Mucosa of descending colon (tissue), 3 donors: ENCODE data around the gene KCTD18. TPM values are rescaled to one million over a fixed set of nuclear protein-coding genes. Genes with fewer than 3 reads are reported as not detected.

ENCODE experiments used
- ATAC-seq: fragments of 200-7000 bp; cut with Tn5 transposase; one replicate; pipeline ENCODE4 v1.9.1; 2020; ENCODE audit warnings: mild to moderate bottlenecking, moderate library complexity
- DNase-seq, 3 donors: peaks; one replicate each; pipeline ENCODE4 v3.0.0-alpha.2; 2020
- H3K36me3 ChIP-seq: fragments of 200-600 bp; one replicate; pipeline ENCODE4 v1.8.0; 2021; ENCODE audit warnings: low read depth, mild to moderate bottlenecking
- H3K4me1 ChIP-seq: fragments of 200-600 bp; one replicate; pipeline ENCODE4 v1.8.0; 2021; ENCODE audit warnings: low read depth, mild to moderate bottlenecking
- H3K4me3 ChIP-seq: fragments of 200-600 bp; one replicate; pipeline ENCODE4 v1.8.0; 2021; ENCODE audit warnings: mild to moderate bottlenecking
- H3K9me3 ChIP-seq: fragments of 200-600 bp; one replicate; pipeline ENCODE4 v1.8.0; 2021; ENCODE audit warnings: mild to moderate bottlenecking
- CTCF ChIP-seq: fragments of 200-600 bp; IDR thresholded peaks from one replicate; pipeline ENCODE4 v1.8.0; 2022; ENCODE audit warnings: antibody characterized with exemption, mild to moderate bottlenecking
- intact Hi-C, 2 donors: fragments of 100-400 bp; cut with DNase I in 1 of 2; cut with micrococcal nuclease in 1 of 2; formaldehyde crosslinking; loops; one replicate each; pipeline versions ENCODE4 v1.11.0 to v1.11.1; 2022; cut with DNase I, micrococcal nuclease
- total RNA-seq, 3 donors: library from RNA; stranded (reverse); fragmentation: NEBNext Ultra II Directional in 2 of 3; extraction: Animal tissue kit (Norgen Biotek cat#: 25700) in 2 of 3; gene quantifications; one replicate each; pipeline versions ENCODE4 v1.2.1 to v1.2.4, GENCODE V29; 2021 to 2023
- donor health status: DM: no; HTN: no; CAD: no; lungs with moderate emphysema.
- donor health status: DM: no; HTN: no; CAD: no.
- donor health status: DM: no; HTN: yes; CAD: no.

KCTD18 gene
- total RNA-seq, 3 donors from 2014 or later, result 14.1 to 16.6 (median 14.8) TPM

GRCh38 chr2:200439981-200440380 lies 69.9 kb downstream of the KCTD18 start:
- Histone ChIP-seq H3K4me3 (no peak overlapping the region), H3K9me3 (no peaks in the 10 kb centered on the region), H3K4me1 (no peaks in the 10 kb centered on the region), H3K36me3 (no peaks in the 10 kb centered on the region)
- ATAC-seq, result no peak
- no peak for DNase-seq
- no peak for TF ChIP-seq CTCF
- intact Hi-C loops, result no loop called here

Other genes with a start within 250 kb of the KCTD18 start
- 100 to 1,000 TPM; 160 to 238 (median 232) TPM for gene SPATS2L, start 203.4 kb downstream of the KCTD18 start, total RNA-seq
- gene SGO2, start 16.1 kb upstream of the KCTD18 start, total RNA-seq, result 1 to 10 TPM; 3.3 to 8.5 (median 3.8) TPM
- 10 to 100 TPM in 2 of 3 donors, 1 to 10 TPM in 1; 1.9 to 33.9 (median 17.8) TPM for gene AOX1, start 75.9 kb upstream of the KCTD18 start, total RNA-seq